ENCODE data around the gene RNMT. TPM values are rescaled to one million over a fixed set of nuclear protein-coding genes. Genes with fewer than 3 reads are reported as not detected.
A peak's percentile ranks its signal among the peaks of the same experiment; 100 is the strongest.

The RNMT gene
- total RNA-seq, 4 donors from 2014 or later, result 10.9 to 15.2 (median 13.0) TPM

- in situ Hi-C loops (cut with MboI; ENCODE audit: low pct_ligation_motif_present in 1 of 4, low pct_unique_long_range_greater_than_20kb in 1 of 4, low sequenced_read_pairs in 3 of 4) (no loop called here), intact Hi-C loops (cut with DNase I; ENCODE audit: low total_unique reads) (loop anchor here (10.0 kb wide), 1 partner anchor 836 kb away; the partner anchor contains the start of gene PTPN2)
- DNase-seq, result no peak
- Histone ChIP-seq H3K36me3 (no peaks in the 10 kb centered on the region), H3K9me3 (no peaks in the 10 kb centered on the region), H3K4me1 (peaks cover 7 to 20% (median 13%) of the 10 kb centered on the region in 4 donors), H3K27ac (no peak overlapping the region), H3K27me3 (no peaks in the 10 kb centered on the region), H3K4me3 (no peak overlapping the region)
- WGBS, 2 donors (ENCODE audit: low coverage in 1 of 2), result 73 to 76% methylated on average over 1 of the region's 1 CpG
- TF ChIP-seq POLR2AphosphoS5 (IDR thresholded peaks at IDR 0.05), result no peak
- TF ChIP-seq, protein P1, sequence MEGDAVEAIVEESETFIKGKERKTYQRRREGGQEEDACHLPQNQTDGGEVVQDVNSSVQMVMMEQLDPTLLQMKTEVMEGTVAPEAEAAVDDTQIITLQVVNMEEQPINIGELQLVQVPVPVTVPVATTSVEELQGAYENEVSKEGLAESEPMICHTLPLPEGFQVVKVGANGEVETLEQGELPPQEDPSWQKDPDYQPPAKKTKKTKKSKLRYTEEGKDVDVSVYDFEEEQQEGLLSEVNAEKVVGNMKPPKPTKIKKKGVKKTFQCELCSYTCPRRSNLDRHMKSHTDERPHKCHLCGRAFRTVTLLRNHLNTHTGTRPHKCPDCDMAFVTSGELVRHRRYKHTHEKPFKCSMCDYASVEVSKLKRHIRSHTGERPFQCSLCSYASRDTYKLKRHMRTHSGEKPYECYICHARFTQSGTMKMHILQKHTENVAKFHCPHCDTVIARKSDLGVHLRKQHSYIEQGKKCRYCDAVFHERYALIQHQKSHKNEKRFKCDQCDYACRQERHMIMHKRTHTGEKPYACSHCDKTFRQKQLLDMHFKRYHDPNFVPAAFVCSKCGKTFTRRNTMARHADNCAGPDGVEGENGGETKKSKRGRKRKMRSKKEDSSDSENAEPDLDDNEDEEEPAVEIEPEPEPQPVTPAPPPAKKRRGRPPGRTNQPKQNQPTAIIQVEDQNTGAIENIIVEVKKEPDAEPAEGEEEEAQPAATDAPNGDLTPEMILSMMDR (IDR thresholded peaks at IDR 0.05), result no peak
- TF ChIP-seq POLR2A (IDR thresholded peaks at IDR 0.05), result no peak
- no peak for TF ChIP-seq EP300 (IDR thresholded peaks at IDR 0.05; ENCODE audit: low read depth)
Observed at GRCh38 chr18:13720847-13721246, 5.6 kb upstream of the RNMT start.

GRCh38 chr18:13725566-13726231, 774 bp upstream of the RNMT start:
- Histone ChIP-seq H3K4me3 (peak overlapping the region; percentile 41 to 92 (median 71)), H3K9me3 (no peaks in the 10 kb centered on the region), H3K4me1 (peaks cover 14 to 29% (median 22%) of the 10 kb centered on the region in 4 donors), H3K27ac (peak overlapping the region; percentile 90 to 94 (median 92)), H3K27me3 (no peaks in the 10 kb centered on the region), H3K36me3 (no peaks in the 10 kb centered on the region)
- in situ Hi-C loops (cut with MboI; ENCODE audit: low pct_ligation_motif_present in 1 of 4, low pct_unique_long_range_greater_than_20kb in 1 of 4, low sequenced_read_pairs in 3 of 4) (no loop called here), intact Hi-C loops (cut with DNase I; ENCODE audit: low total_unique reads) (loop anchor here (10.0 kb wide), 1 partner anchor 841 kb away; the partner anchor contains the start of gene PTPN2)
- 3% methylated on average over 31 of the region's 35 CpGs; no CpG with 5 or more reads in 1 of the 2 donors for WGBS, 2 donors (ENCODE audit: low coverage in 1 of 2)
- no peak for DNase-seq
- TF ChIP-seq POLR2A (IDR thresholded peaks at IDR 0.05), result no peak
- TF ChIP-seq, protein P1 (IDR thresholded peaks at IDR 0.05), result no peak
- no peak for TF ChIP-seq EP300 (IDR thresholded peaks at IDR 0.05; ENCODE audit: low read depth)
- TF ChIP-seq POLR2AphosphoS5 (IDR thresholded peaks at IDR 0.05), result no peak

- intact Hi-C loops (cut with DNase I; ENCODE audit: low total_unique reads), result loop anchor here (10.0 kb wide), 1 partner anchor 842 kb away; the partner anchor contains the start of gene PTPN2
- TF ChIP-seq, protein P1 (IDR thresholded peaks at IDR 0.05), result no peak
- TF ChIP-seq POLR2AphosphoS5 (IDR thresholded peaks at IDR 0.05) (no peak), EP300 (IDR thresholded peaks at IDR 0.05; ENCODE audit: low read depth) (no peak), POLR2A (IDR thresholded peaks at IDR 0.05) (no peak)
- in situ Hi-C loops (cut with MboI; ENCODE audit: low pct_ligation_motif_present in 1 of 4, low pct_unique_long_range_greater_than_20kb in 1 of 4, low sequenced_read_pairs in 3 of 4), result no loop called here
- peak; percentile 47 for DNase-seq
- peak overlapping the region; percentile 41 to 92 (median 71) for H3K4me3 ChIP-seq
- H3K36me3 ChIP-seq, result no peaks in the 10 kb centered on the region
- H3K4me1 ChIP-seq, result peaks cover 14 to 29% (median 22%) of the 10 kb centered on the region in 4 donors
- H3K27me3 ChIP-seq, result no peaks in the 10 kb centered on the region
- H3K9me3 ChIP-seq, result no peaks in the 10 kb centered on the region
- WGBS, 2 donors (ENCODE audit: low coverage in 1 of 2), result 0% methylated on average over 3 to 21 of the region's 30 CpGs
- H3K27ac ChIP-seq, result peak overlapping the region; percentile 90 to 94 (median 92)
Observed at GRCh38 chr18:13726972-13727331, 479 bp downstream of the RNMT start.

- TF ChIP-seq POLR2AphosphoS5 (IDR thresholded peaks at IDR 0.05), result no peak
- Histone ChIP-seq H3K4me3 (no peak overlapping the region), H3K4me1 (peaks cover 7 to 12% (median 9%) of the 10 kb centered on the region in 4 donors), H3K27ac (no peak overlapping the region), H3K9me3 (no peaks in the 10 kb centered on the region), H3K36me3 (peaks cover 0 to 12% (median 4%) of the 10 kb centered on the region in 4 donors), H3K27me3 (no peaks in the 10 kb centered on the region)
- in situ Hi-C loops (cut with MboI; ENCODE audit: low pct_ligation_motif_present in 1 of 4, low pct_unique_long_range_greater_than_20kb in 1 of 4, low sequenced_read_pairs in 3 of 4), result no loop called here
- intact Hi-C loops (cut with DNase I; ENCODE audit: low total_unique reads), result no loop called here
- 60 to 78% methylated on average over 1 of the region's 1 CpG for WGBS, 2 donors (ENCODE audit: low coverage in 1 of 2)
- no peak for DNase-seq
Observed at GRCh38 chr18:13730481-13730880, 4.0 kb downstream of the RNMT start.

Data from transverse colon (tissue), 4 donors.